Measurements from ENCODE around the gene SH3D19. TPM values are rescaled to one million over a fixed set of nuclear protein-coding genes. Genes with fewer than 3 reads are reported as not detected.

SH3D19 gene
- total RNA-seq, 6 donors from 2014 or later = 91.2 to 225 (median 103) TPM

DNA sequence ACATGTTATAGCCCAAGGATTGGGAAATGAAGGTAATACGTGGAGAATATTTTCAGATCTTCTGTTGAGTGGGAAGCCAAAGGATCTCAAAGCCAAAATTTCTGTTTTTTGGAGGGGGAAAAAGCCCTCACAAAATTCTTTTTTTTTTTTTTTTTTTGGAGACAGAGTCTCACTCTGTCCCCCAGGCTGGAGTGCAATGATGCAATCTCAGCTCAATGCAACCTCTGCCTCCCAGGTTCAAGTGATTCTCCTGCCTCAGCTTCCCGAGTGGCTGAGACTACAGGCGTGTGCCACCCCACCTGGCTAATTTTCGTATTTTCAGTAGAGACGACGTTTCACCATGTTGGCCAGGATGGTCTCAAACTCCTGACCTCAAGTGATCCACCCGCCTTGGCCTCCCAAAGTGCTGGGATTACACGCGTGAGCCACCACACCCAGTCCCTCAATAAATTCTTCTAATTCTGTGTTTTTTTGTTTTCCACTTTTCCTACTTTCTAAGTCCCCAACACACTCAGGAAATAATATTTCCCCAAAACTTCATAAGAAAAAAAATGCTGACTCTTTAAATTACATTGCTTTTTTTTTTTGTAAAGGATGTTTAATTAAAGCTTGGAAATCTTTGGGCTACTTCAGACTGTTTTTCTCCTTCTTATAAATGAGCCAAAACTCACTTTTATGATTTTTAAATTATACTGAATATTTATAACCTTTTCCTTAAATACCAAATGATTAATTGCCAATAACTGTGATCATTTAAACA is 174.4 kb downstream of the SH3D19 start:
- Histone ChIP-seq H3K4me3 (no peak overlapping the region), H3K36me3 (peaks cover 0 to 40% (median 9%) of the 10 kb centered on the region in 4 donors), H3K9me3 (no peaks in the 10 kb centered on the region), H3K27me3 (no peaks in the 10 kb centered on the region), H3K27ac (peak overlapping the region in 2 of 4 donors; percentile 30 to 67), H3K4me1 (peaks cover 15 to 32% (median 22%) of the 10 kb centered on the region in 4 donors)
- WGBS, 2 donors = 94% methylated on average over 9 of the region's 9 CpGs
- DNase-seq = no peak
- TF ChIP-seq EP300 (IDR thresholded peaks at IDR 0.05) (no peak), POLR2AphosphoS5 (IDR thresholded peaks at IDR 0.05) (no peak), POLR2A (IDR thresholded peaks at IDR 0.05) (no peak)
- TF ChIP-seq, protein P1, sequence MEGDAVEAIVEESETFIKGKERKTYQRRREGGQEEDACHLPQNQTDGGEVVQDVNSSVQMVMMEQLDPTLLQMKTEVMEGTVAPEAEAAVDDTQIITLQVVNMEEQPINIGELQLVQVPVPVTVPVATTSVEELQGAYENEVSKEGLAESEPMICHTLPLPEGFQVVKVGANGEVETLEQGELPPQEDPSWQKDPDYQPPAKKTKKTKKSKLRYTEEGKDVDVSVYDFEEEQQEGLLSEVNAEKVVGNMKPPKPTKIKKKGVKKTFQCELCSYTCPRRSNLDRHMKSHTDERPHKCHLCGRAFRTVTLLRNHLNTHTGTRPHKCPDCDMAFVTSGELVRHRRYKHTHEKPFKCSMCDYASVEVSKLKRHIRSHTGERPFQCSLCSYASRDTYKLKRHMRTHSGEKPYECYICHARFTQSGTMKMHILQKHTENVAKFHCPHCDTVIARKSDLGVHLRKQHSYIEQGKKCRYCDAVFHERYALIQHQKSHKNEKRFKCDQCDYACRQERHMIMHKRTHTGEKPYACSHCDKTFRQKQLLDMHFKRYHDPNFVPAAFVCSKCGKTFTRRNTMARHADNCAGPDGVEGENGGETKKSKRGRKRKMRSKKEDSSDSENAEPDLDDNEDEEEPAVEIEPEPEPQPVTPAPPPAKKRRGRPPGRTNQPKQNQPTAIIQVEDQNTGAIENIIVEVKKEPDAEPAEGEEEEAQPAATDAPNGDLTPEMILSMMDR (IDR thresholded peaks at IDR 0.05) = no peak
- ATAC-seq (ENCODE audit: low FRiP score in 2 of 2) = no peak

DNA sequence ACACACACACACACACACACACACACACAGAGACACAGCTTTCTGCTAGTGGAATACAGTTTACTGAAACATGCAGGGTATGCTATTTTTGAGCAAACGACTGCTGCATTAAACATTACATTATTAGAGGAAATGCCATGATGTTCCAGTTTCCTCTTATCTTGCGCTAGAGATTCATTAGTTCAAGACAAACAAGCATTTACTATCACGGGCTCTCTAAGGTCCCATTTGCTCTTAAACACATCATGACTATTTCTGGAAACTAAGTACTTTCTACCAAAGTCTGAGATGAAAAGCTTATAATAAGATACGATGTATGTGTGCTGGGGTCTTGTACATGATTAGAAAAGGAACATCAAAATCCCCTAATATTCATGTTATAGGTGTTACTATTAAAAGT is 177.1 kb downstream of the SH3D19 start:
- DNase-seq (no peak), ATAC-seq (ENCODE audit: low FRiP score in 2 of 2) (no peak)
- no peak for TF ChIP-seq POLR2AphosphoS5 (IDR thresholded peaks at IDR 0.05)
- TF ChIP-seq EP300 (IDR thresholded peaks at IDR 0.05) = no peak
- TF ChIP-seq, protein P1 (IDR thresholded peaks at IDR 0.05) = no peak

DNA sequence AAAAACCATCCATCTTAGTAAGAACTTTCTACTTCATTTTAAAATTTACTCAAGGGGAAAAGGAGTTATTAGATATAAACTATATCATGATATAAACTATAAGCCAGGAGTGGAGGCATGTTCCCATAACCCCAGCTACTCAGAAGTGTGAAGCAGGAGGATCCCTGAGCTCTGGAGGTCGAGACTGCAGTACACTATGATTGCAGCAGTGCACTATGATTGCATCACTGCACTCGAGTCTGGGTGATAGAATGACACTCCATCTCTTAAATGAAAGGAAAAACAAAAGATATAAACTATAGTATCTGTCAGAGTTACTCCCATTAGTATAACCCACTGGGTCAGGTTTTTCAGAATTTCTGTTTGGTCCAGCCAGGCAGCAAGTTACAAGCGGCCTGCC is 178.4 kb downstream of the SH3D19 start:
- no peaks in the 10 kb centered on the region for H3K9me3 ChIP-seq
- no peaks in the 10 kb centered on the region for H3K27me3 ChIP-seq
- ATAC-seq (ENCODE audit: low FRiP score in 2 of 2) (no peak), DNase-seq (no peak)
- H3K4me3 ChIP-seq = no peak overlapping the region
- TF ChIP-seq, protein P1 (IDR thresholded peaks at IDR 0.05) = no peak
- no peak for TF ChIP-seq POLR2A (IDR thresholded peaks at IDR 0.05)
- TF ChIP-seq POLR2AphosphoS5 (IDR thresholded peaks at IDR 0.05) = no peak
- no peak for TF ChIP-seq EP300 (IDR thresholded peaks at IDR 0.05)
- peaks cover 0 to 73% (median 7%) of the 10 kb centered on the region in 4 donors for H3K36me3 ChIP-seq
- 58 to 73% methylated on average over 3 of the region's 3 CpGs for WGBS, 2 donors
- H3K27ac ChIP-seq = peak overlapping the region in 1 of 4 donors; percentile 48
- H3K4me1 ChIP-seq = peaks cover 4 to 12% (median 7%) of the 10 kb centered on the region in 4 donors

More for the DNA sequence above, 177.1 kb downstream of the SH3D19 start:
- Histone ChIP-seq H3K27ac (peak overlapping the region in 1 of 4 donors; percentile 8), H3K27me3 (no peaks in the 10 kb centered on the region), H3K9me3 (no peaks in the 10 kb centered on the region), H3K4me3 (no peak overlapping the region), H3K36me3 (peaks cover 0 to 61% (median 7%) of the 10 kb centered on the region in 4 donors), H3K4me1 (peaks cover 14 to 23% (median 19%) of the 10 kb centered on the region in 4 donors)
- 76 to 79% methylated on average over 4 of the region's 4 CpGs for WGBS, 2 donors

DNA sequence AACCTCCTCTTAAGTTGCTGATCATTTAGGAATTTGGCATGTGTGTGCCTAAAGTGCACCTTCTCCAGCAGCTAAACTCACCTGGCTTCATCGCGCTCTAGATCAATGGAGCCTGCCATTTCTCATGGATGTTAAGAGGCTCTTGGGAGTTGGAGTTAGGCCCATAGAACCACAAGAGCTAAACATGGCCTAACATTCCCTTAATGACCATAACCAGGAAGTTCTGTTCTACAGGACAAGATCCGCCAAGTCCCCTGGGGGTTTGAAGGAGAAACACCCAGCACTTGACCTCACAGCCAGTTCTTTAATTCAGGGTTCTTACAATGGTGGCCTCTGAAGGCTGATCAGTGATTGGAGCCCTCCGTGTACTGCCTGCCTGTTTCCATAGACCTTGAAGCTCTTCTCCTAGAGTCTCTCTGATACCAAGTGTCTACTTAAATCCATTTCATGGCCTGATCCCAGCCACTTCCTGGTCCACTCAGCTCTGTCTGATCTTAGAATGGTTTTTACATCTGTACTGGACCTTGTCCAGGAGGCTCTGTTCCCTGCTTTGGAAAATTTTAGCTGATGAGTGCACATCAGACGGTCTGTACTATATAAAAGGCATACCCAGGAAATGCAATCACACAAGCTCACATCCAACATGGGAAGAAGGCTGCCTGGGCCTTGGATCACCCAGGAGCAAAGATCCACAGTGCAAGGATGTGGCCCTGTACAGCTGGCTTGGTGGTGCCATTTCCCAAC is 180.9 kb downstream of the SH3D19 start:
- Histone ChIP-seq H3K9me3 (no peaks in the 10 kb centered on the region), H3K4me3 (no peak overlapping the region), H3K27me3 (no peaks in the 10 kb centered on the region), H3K27ac (peak overlapping the region in 3 of 4 donors; percentile 24 to 60 (median 27)), H3K4me1 (peaks cover 0 to 5% (median 0%) of the 10 kb centered on the region in 4 donors), H3K36me3 (peaks cover 3 to 96% (median 13%) of the 10 kb centered on the region in 4 donors)
- DNase-seq (no peak), ATAC-seq (ENCODE audit: low FRiP score in 2 of 2) (peak in 1 of 2 donors; percentile 63)
- WGBS, 2 donors = 74 to 83% methylated on average over 4 to 5 of the region's 5 CpGs
- TF ChIP-seq EP300 (IDR thresholded peaks at IDR 0.05) = no peak
- TF ChIP-seq POLR2AphosphoS5 (IDR thresholded peaks at IDR 0.05) = no peak
- TF ChIP-seq, protein P1 (IDR thresholded peaks at IDR 0.05) = no peak
